H9 (cell line): ENCODE results near the gene SELENOV. TPM values are rescaled to one million over a fixed set of nuclear protein-coding genes. Genes with fewer than 3 reads are reported as not detected.

Source experiments
- DNase-seq: peaks from one replicate; pipeline ENCODE4 v3.0.0-alpha.2; 2017
- H2AFZ ChIP-seq: one replicate; pipeline ENCODE4 v1.6.1; 2013; ENCODE audit warnings: mild to moderate bottlenecking, low read length, control low read depth, moderate library complexity
- H2AK5ac ChIP-seq: 2 replicates; pipeline ENCODE4 v1.6.1; 2013; ENCODE audit warnings: low read length, control low read depth, mixed read lengths; ENCODE audit not compliant: insufficient read length
- H2BK120ac ChIP-seq: one replicate; pipeline ENCODE4 v1.6.1; 2013; ENCODE audit warnings: low read depth, mild to moderate bottlenecking, low read length, control low read depth, inconsistent platforms; ENCODE audit not compliant: poor library complexity, severe bottlenecking
- H2BK12ac ChIP-seq: 2 replicates; pipeline ENCODE4 v1.6.1; 2013; ENCODE audit warnings: low read length, control low read depth, mixed read lengths, low read depth; ENCODE audit not compliant: insufficient read length
- H2BK15ac ChIP-seq: 2 replicates; pipeline ENCODE4 v1.6.1; 2013; ENCODE audit warnings: low read depth, low read length, control low read depth
- H2BK20ac ChIP-seq: one replicate; pipeline ENCODE4 v1.6.1; 2013; ENCODE audit warnings: low read depth, mild to moderate bottlenecking, low read length, control low read depth, inconsistent platforms; ENCODE audit not compliant: poor library complexity, severe bottlenecking
- H2BK5ac ChIP-seq: 2 replicates; pipeline ENCODE4 v1.6.1; 2013; ENCODE audit warnings: low read length, control low read depth, mixed read lengths; ENCODE audit not compliant: insufficient read length
- H3K14ac ChIP-seq: 2 replicates; pipeline ENCODE4 v1.6.1; 2013; ENCODE audit warnings: low read length, control low read depth; ENCODE audit not compliant: insufficient read depth
- H3K18ac ChIP-seq: 2 replicates; pipeline ENCODE4 v1.6.1; 2013; ENCODE audit warnings: low read depth, mild to moderate bottlenecking, mixed read lengths, low read length, control low read depth; ENCODE audit not compliant: insufficient read length
- H3K23ac ChIP-seq: 2 replicates; pipeline ENCODE4 v1.6.1; 2013; ENCODE audit warnings: low read length, control low read depth, mixed read lengths, low read depth; ENCODE audit not compliant: insufficient read length
- H3K23me2 ChIP-seq: 2 replicates; pipeline ENCODE4 v1.6.1; 2013; ENCODE audit warnings: low read depth, mild to moderate bottlenecking, mixed read lengths, low read length, control low read depth; ENCODE audit not compliant: insufficient read length, poor library complexity, severe bottlenecking
- H3K27ac ChIP-seq: 2 replicates; pipeline ENCODE4 v1.5.1; 2013; ENCODE audit warnings: low read length, control low read depth, mixed read lengths, low read depth; ENCODE audit not compliant: insufficient read length
- H3K27me3 ChIP-seq: 2 replicates; pipeline ENCODE4 v1.6.1; 2013; ENCODE audit warnings: low read length, control low read depth, inconsistent platforms; ENCODE audit not compliant: insufficient read depth
- H3K4ac ChIP-seq: 2 replicates; pipeline ENCODE4 v1.6.1; 2013; ENCODE audit warnings: low read depth, mild to moderate bottlenecking, control low read depth, inconsistent platforms, low read length, moderate library complexity
- H3K4me1 ChIP-seq: 2 replicates; pipeline ENCODE4 v1.6.1; 2013; ENCODE audit warnings: low read length, control low read depth, inconsistent platforms; ENCODE audit not compliant: insufficient read depth
- H3K4me2 ChIP-seq: 2 replicates; pipeline ENCODE4 v1.6.1; 2013; ENCODE audit warnings: low read length, control low read depth, mixed read lengths; ENCODE audit not compliant: insufficient read length, insufficient read depth
- H3K56ac ChIP-seq: 2 replicates; pipeline ENCODE4 v1.6.1; 2013; ENCODE audit warnings: low read depth, mild to moderate bottlenecking, mixed read lengths, low read length, control low read depth; ENCODE audit not compliant: insufficient read length
- H3K79me1 ChIP-seq: 2 replicates; pipeline ENCODE4 v1.6.1; 2013; ENCODE audit warnings: low read depth, mild to moderate bottlenecking, moderate library complexity, low read length, control low read depth, inconsistent platforms; ENCODE audit not compliant: insufficient read depth, poor library complexity, severe bottlenecking
- H3K79me2 ChIP-seq: 2 replicates; pipeline ENCODE4 v1.6.1; 2013; ENCODE audit warnings: low read length, control low read depth, inconsistent platforms; ENCODE audit not compliant: insufficient read depth
- H3K9ac ChIP-seq: 2 replicates; pipeline ENCODE4 v1.6.1; 2013; ENCODE audit warnings: low read length, control low read depth, mixed read lengths; ENCODE audit not compliant: insufficient read length; ENCODE audit errors: extremely low read depth
- H3K9me3 ChIP-seq: one replicate; pipeline ENCODE4 v1.6.1; 2013; ENCODE audit warnings: low read depth, low read length, inconsistent platforms; ENCODE audit not compliant: control insufficient read depth
- H3T11ph ChIP-seq: one replicate; pipeline ENCODE4 v1.6.1; 2013; ENCODE audit warnings: mild to moderate bottlenecking, low read length, control low read depth, inconsistent platforms
- H4K20me1 ChIP-seq: one replicate; pipeline ENCODE4 v1.6.1; 2013; ENCODE audit not compliant: control insufficient read depth, insufficient read length, insufficient read depth
- H4K5ac ChIP-seq: 2 replicates; pipeline ENCODE4 v1.6.1; 2013; ENCODE audit warnings: low read depth, mild to moderate bottlenecking, mixed read lengths, low read length, control low read depth; ENCODE audit not compliant: insufficient read length
- H4K8ac ChIP-seq: replicated peaks from 2 replicates; pipeline ENCODE4 v1.6.1; 2013; ENCODE audit warnings: low read length, control low read depth, mixed read lengths, low read depth; ENCODE audit not compliant: insufficient read length
- H4K91ac ChIP-seq: 2 replicates; pipeline ENCODE4 v1.6.1; 2013; ENCODE audit warnings: low read depth, mild to moderate bottlenecking, moderate library complexity, mixed read lengths, low read length, control low read depth; ENCODE audit not compliant: insufficient read length
- H3K27ac Mint-ChIP-seq, 3 experiments: 2 replicates in 2 of 3; 3 replicates in 1 of 3; pipeline ENCODE4 v1.8.0; 2020 to 2021; ENCODE audit warnings: mixed read lengths in 3 of 3, mild to moderate bottlenecking in 1 of 3, moderate library complexity in 1 of 3
- H3K27me3 Mint-ChIP-seq: 2 replicates; pipeline ENCODE4 v1.8.0; 2021; ENCODE audit warnings: low read depth, mild to moderate bottlenecking, moderate library complexity, mixed read lengths
- H3K36me3 Mint-ChIP-seq, 3 experiments: 2 replicates in 2 of 3; 3 replicates in 1 of 3; pipeline ENCODE4 v1.8.0; 2020 to 2021; ENCODE audit warnings: low read depth in 3 of 3, mixed read lengths in 3 of 3; ENCODE audit not compliant: insufficient read depth in 1 of 3
- H3K4me1 Mint-ChIP-seq, 2 experiments: 2 replicates each; pipeline ENCODE4 v1.8.0; 2020; ENCODE audit warnings: mixed read lengths in 2 of 2
- H3K4me3 Mint-ChIP-seq, 2 experiments: 2 replicates in 1 of 2; 3 replicates in 1 of 2; pipeline ENCODE4 v1.8.0; 2020 to 2021; ENCODE audit warnings: mild to moderate bottlenecking in 2 of 2, mixed read lengths in 2 of 2, moderate library complexity in 1 of 2
- H3K9me3 Mint-ChIP-seq, 2 experiments: 2 replicates in 1 of 2; 3 replicates in 1 of 2; pipeline ENCODE4 v1.8.0; 2020; ENCODE audit warnings: mild to moderate bottlenecking in 2 of 2, mixed read lengths in 2 of 2, moderate library complexity in 1 of 2
- WGBS: extraction: QIAGEN DNeasy Blood & Tissue Kit; methylation state at CpG from one replicate; pipeline ENCODE4 v1.1.7; 2013; ENCODE audit warnings: missing lambda C conversion rate, low lambda C conversion rate, mixed read lengths; ENCODE audit not compliant: insufficient read length; ENCODE audit errors: extremely low coverage; 5-methylcytosine and 5-hydroxymethylcytosine counted together
- total RNA-seq: library from RNA; stranded (reverse); gene quantifications from 2 replicates; pipeline ENCODE4 v1.2.1, GENCODE V29; 2021
- TF ChIP-seq, protein P1 (sequence below): fragments of 200-600 bp; sonication (generic); conservative IDR thresholded peaks from 3 replicates; pipeline ENCODE4 v1.8.0; 2021; ENCODE audit warnings: antibody characterized with exemption, mild to moderate bottlenecking

The SELENOV gene
- total RNA-seq, 1 experiment from 2014 or later: 6.9 TPM

DNA sequence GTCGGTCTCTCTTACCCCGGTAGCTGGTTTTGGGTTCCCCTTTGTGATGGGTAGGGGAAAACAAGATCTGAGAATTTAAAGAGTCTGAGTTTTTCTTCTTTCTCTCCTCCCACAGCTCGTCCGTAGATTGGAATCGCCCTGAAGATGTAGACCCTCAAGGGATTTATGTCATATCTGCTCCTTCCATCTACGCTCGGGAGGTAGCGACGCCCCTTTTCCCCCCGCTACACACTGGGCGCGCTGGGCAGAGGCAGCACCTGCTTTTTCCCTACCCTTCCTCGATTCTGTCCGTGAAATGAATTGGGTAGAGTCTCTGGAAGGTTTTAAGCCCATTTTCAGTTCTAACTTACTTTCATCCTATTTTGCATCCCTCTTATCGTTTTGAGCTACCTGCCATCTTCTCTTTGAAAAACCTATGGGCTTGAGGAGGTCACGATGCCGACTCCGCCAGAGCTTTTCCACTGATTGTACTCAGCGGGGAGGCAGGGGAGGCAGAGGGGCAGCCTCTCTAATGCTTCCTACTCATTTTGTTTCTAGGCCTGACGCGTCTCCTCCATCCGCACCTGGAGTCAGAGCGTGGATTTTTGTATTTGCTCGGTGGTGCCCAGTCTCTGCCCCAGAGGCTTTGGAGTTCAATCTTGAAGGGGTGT, 7.1 kb upstream of the SELENOV start:
- Histone ChIP-seq H3K23me2 (peaks cover 10% of the 10 kb centered on the region), H2BK15ac (no peak overlapping the region), H4K20me1 (no peaks in the 10 kb centered on the region), H4K91ac (no peak overlapping the region), H3K9me3 (no peaks in the 10 kb centered on the region), H2BK12ac (no peak overlapping the region), H3K9ac (no peak overlapping the region), H4K5ac (no peak overlapping the region), H3K4ac (no peak overlapping the region), H2AK5ac (no peak overlapping the region), H3K14ac (no peak overlapping the region), H3K56ac (no peak overlapping the region), H3K4me1 (no peaks in the 10 kb centered on the region), H3K27ac (no peak overlapping the region), H2BK5ac (no peak overlapping the region), H3K23ac (no peak overlapping the region), H2BK20ac (no peak overlapping the region), H3K4me2 (peak overlapping the region; percentile 74), H3K79me2 (no peaks in the 10 kb centered on the region), H3K79me1 (no peaks in the 10 kb centered on the region), H2BK120ac (no peak overlapping the region), H3K27me3 (peaks cover 19% of the 10 kb centered on the region; the same call in 1 of the 2 replicates), H4K8ac (no peak overlapping the region), H3K18ac (no peak overlapping the region), H2AFZ (no peak overlapping the region), H3T11ph (no peak overlapping the region)
- H3K27me3 Mint-ChIP-seq: peaks cover 86% of the 10 kb centered on the region
- TF ChIP-seq, protein P1, sequence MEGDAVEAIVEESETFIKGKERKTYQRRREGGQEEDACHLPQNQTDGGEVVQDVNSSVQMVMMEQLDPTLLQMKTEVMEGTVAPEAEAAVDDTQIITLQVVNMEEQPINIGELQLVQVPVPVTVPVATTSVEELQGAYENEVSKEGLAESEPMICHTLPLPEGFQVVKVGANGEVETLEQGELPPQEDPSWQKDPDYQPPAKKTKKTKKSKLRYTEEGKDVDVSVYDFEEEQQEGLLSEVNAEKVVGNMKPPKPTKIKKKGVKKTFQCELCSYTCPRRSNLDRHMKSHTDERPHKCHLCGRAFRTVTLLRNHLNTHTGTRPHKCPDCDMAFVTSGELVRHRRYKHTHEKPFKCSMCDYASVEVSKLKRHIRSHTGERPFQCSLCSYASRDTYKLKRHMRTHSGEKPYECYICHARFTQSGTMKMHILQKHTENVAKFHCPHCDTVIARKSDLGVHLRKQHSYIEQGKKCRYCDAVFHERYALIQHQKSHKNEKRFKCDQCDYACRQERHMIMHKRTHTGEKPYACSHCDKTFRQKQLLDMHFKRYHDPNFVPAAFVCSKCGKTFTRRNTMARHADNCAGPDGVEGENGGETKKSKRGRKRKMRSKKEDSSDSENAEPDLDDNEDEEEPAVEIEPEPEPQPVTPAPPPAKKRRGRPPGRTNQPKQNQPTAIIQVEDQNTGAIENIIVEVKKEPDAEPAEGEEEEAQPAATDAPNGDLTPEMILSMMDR: no peak
- peaks cover 9 to 10% of the 10 kb centered on the region in 2 experiments for H3K4me1 Mint-ChIP-seq
- H3K9me3 Mint-ChIP-seq: peaks cover 11 to 15% of the 10 kb centered on the region in 2 experiments; a peak in 4 of 5 replicates
- H3K27ac Mint-ChIP-seq: no peak overlapping the region
- WGBS: no CpG with 5 or more reads among the region's 24 CpGs
- H3K4me3 Mint-ChIP-seq: peak overlapping the region; percentile 72 to 83
- peaks cover 0 to 11% (median 3%) of the 10 kb centered on the region in 3 experiments; a peak in 3 of 7 replicates for H3K36me3 Mint-ChIP-seq
- DNase-seq: no peak
